AG04450 (cell line): ENCODE measurements around the gene DTNBP1. TPM values are rescaled to one million over a fixed set of nuclear protein-coding genes. Genes with fewer than 3 reads are reported as not detected.

Experiments
- CTCF ChIA-PET: fragments of 300-600, 350-600 bp; formaldehyde crosslinking; extraction: SDS; loops from one replicate; lab custom pipeline; 2022; ENCODE audit warnings: antibody characterized with exemption, inconsistent platforms; lab: Charles Lee
- POLR2A ChIA-PET: fragments of 350-600 bp; formaldehyde crosslinking; extraction: SDS; loops from one replicate; lab custom pipeline; 2021; ENCODE audit warnings: antibody characterized with exemption, inconsistent platforms; lab: Yijun Ruan, JAX
- DNase-seq: peaks from one replicate; pipeline ENCODE4 v3.0.0-alpha.2; 2011; ENCODE audit warnings: low read depth, low spot score
- H3K27ac ChIP-seq: one replicate; pipeline ENCODE4 v1.5.1; 2012; ENCODE audit warnings: low read depth, low read length, control low read depth
- H3K27me3 ChIP-seq: one replicate; pipeline ENCODE4 v1.6.0; 2012; ENCODE audit warnings: low read length; ENCODE audit not compliant: control insufficient read depth, insufficient read depth
- H3K4me3 ChIP-seq: 2 replicates; pipeline ENCODE4 v1.5.1; 2011; ENCODE audit warnings: mild to moderate bottlenecking, low read depth, low read length, control low read depth
- H3K9me3 ChIP-seq: 2 replicates; pipeline ENCODE4 v1.5.1; 2012; ENCODE audit warnings: low read length; ENCODE audit not compliant: control insufficient read depth, insufficient read depth
- polyA plus RNA-seq: library from polyadenylated mRNA; depleted of rRNA; stranded (reverse); fragments of >200 nt; gene quantifications from 2 replicates; pipeline ENCODE4 v1.2.3, GENCODE V29; 2011
- TF ChIP-seq, protein P1 (sequence below): IDR thresholded peaks from 2 replicates; pipeline ENCODE4 v1.5.1; 2011; ENCODE audit warnings: low read depth, low read length, control low read depth, inconsistent platforms

Gene DTNBP1
- polyA plus RNA-seq, 1 experiment: 15.2 TPM

DNA sequence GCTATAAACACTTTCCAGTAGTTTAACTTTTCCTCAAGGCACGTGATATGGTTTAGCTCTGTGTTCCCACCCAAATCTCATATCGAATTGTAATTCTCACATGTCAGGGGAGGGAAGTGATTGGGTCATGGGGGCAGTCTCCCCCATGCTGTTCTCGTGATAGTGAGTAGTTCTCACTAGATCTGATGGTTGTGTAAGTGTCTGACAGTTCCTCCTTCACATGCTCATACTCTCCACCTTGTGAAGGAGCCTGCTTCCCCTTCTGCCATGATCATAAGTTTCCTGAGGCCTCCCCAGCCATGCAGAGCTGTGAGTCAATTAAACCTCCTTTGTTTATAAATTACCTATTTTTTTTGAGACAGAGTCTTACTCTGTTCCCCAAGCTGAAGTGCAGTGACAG, 127.9 kb downstream of the DTNBP1 start:
- ChIA-PET POLR2A (no interaction called here), CTCF (no interaction called here)
- Histone ChIP-seq H3K27ac (no peak overlapping the region), H3K9me3 (no peaks in the 10 kb centered on the region; the same call in 1 of the 2 replicates), H3K27me3 (no peaks in the 10 kb centered on the region), H3K4me3 (no peak overlapping the region)
- no peak for DNase-seq
- TF ChIP-seq, protein P1, sequence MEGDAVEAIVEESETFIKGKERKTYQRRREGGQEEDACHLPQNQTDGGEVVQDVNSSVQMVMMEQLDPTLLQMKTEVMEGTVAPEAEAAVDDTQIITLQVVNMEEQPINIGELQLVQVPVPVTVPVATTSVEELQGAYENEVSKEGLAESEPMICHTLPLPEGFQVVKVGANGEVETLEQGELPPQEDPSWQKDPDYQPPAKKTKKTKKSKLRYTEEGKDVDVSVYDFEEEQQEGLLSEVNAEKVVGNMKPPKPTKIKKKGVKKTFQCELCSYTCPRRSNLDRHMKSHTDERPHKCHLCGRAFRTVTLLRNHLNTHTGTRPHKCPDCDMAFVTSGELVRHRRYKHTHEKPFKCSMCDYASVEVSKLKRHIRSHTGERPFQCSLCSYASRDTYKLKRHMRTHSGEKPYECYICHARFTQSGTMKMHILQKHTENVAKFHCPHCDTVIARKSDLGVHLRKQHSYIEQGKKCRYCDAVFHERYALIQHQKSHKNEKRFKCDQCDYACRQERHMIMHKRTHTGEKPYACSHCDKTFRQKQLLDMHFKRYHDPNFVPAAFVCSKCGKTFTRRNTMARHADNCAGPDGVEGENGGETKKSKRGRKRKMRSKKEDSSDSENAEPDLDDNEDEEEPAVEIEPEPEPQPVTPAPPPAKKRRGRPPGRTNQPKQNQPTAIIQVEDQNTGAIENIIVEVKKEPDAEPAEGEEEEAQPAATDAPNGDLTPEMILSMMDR: no peak

DNA sequence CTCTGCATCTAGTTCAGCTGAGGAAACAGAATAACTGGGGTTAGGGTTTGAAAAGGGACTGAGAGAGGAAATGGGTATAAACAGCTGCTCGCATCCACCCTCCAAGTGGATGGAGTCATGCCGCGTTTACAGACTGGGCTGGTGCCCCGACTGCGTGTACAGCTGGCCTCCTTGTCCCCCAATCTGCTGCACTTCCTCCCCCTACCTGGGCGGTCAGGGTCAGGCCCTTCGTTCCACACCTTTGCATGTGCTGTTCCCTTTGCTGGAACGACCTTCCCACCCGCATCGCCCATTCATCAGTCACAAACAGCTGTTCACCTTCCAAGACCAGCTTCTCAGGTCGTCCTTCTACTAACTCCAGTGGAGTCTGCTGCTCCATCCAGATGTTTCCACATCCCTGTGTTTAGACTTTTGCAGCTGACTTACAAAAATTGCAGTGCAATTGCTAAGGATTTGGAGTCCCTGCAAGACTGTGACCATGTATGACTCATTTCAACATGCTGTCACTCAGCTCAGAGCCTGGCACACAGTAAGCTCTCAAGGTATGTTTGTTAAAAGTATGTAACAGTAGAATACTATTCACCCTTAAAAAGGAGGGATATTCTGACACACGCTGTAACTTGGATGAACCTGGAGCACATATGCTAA, 129.3 kb downstream of the DTNBP1 start:
- ChIA-PET CTCF (no interaction called here), POLR2A (no interaction called here)
- no peak overlapping the region for H3K4me3 ChIP-seq

DNA sequence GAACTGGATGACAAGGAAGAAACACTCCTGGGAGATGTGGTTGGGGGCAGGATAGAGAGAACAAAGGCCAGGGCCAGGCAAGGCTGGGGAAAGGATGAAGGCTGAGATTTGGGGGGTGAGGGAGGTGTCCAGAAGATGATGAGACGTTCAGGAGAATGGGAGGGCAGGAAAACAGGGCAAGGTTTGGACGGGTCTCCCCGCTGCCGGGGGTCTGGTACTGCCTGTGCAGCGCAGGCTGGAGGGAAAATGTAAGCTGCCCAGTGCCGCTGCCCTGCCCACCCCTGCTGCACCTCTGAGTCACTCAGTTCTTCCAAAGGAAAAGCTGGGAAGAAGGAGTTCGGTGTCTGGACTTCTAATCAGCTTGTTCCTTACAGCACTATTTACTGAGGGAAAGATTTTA, 130.9 kb downstream of the DTNBP1 start:
- H3K27me3 ChIP-seq: no peaks in the 10 kb centered on the region
- H3K4me3 ChIP-seq: no peak overlapping the region
- TF ChIP-seq, protein P1: no peak
- ChIA-PET CTCF (no interaction called here), POLR2A (no interaction called here)
- DNase-seq: no peak
- peaks cover 3% of the 10 kb centered on the region for H3K9me3 ChIP-seq
- H3K27ac ChIP-seq: no peak overlapping the region

More for the DNA sequence above, 129.3 kb downstream of the DTNBP1 start:
- no peaks in the 10 kb centered on the region for H3K27me3 ChIP-seq
- no peak for DNase-seq
- no peak overlapping the region for H3K27ac ChIP-seq
- TF ChIP-seq, protein P1: no peak
- no peaks in the 10 kb centered on the region; the same call in 1 of the 2 replicates for H3K9me3 ChIP-seq

DNA sequence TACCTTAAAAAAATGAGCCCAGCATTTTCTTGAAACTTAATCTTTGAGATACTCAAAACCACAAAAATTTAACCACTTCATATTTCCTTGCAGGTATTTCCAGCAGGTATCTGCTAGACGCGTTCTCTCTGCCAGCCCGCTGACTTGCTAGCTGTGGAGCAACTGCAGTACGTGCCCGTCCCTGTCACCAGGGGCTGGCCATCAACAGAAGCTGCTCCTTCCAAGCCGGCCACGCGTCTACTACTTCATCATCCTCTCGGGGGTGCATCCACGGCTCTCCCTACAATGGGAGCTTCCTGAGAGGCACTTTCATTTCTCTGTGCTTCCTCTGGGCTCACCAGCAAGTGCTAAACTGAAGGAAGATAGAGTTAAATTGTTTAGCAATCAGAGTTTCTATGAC, 132.4 kb downstream of the DTNBP1 start:
- Histone ChIP-seq H3K27ac (no peak overlapping the region), H3K9me3 (peaks cover 9% of the 10 kb centered on the region), H3K4me3 (no peak overlapping the region), H3K27me3 (no peaks in the 10 kb centered on the region)
- TF ChIP-seq, protein P1: no peak
- ChIA-PET CTCF (no interaction called here), POLR2A (no interaction called here)
- DNase-seq: no peak

DNA sequence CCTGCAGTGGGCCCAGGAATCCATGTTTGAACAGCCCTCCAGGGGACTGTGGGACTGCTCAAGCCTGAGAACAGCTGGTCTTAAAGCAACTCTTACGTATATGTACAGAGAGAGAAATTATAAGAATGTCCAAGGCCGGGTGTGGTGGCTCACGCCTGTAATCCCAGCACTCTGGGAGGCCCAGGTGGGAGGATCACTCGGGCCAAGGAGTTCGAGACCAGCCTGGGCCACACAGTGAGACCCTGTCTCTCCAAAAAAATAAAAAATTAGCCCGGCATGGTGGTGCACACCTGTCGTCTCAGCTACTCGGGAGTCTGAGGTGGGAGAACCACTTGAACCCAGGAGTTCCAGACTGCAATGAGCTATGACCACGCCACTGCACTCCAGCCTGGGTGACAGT, 134.0 kb downstream of the DTNBP1 start:
- Histone ChIP-seq H3K4me3 (no peak overlapping the region), H3K27me3 (no peaks in the 10 kb centered on the region), H3K27ac (no peak overlapping the region), H3K9me3 (peaks cover 13% of the 10 kb centered on the region)
- DNase-seq: no peak
- CTCF ChIA-PET: no interaction called here
- POLR2A ChIA-PET: no interaction called here
- TF ChIP-seq, protein P1: no peak
